Activated T-helper 17 cell treated with anti-CD3 and anti-CD28 coated beads, Interleukin-2, amount 50 U/mL, for 72 hours (primary cell): ENCODE results near the gene CEP112. TPM values are rescaled to one million over a fixed set of nuclear protein-coding genes. Genes with fewer than 3 reads are reported as not detected.
"Not testable (repeated sequence)": the region's sequence is repeated elsewhere in the genome, so short reads cannot be mapped to it uniquely, and the experiment has no call there.

Experiments used
- ATAC-seq: fragments of 150-1000 bp; cut with Tn5 transposase; replicated peaks from 2 replicates; pipeline ENCODE4 v1.10.0; 2021; ENCODE audit warnings: mild to moderate bottlenecking, moderate library complexity
- H3K27ac Mint-ChIP-seq: one replicate; pipeline ENCODE4 v1.8.0; 2022; ENCODE audit warnings: mixed read lengths
- H3K27me3 Mint-ChIP-seq: one replicate; pipeline ENCODE4 v1.8.0; 2022; ENCODE audit warnings: mixed read lengths
- H3K36me3 Mint-ChIP-seq: one replicate; pipeline ENCODE4 v1.8.0; 2022; ENCODE audit warnings: low read depth, mild to moderate bottlenecking, mixed read lengths
- H3K4me1 Mint-ChIP-seq: one replicate; pipeline ENCODE4 v1.8.0; 2022; ENCODE audit warnings: mixed read lengths
- H3K4me3 Mint-ChIP-seq: one replicate; pipeline ENCODE4 v1.8.0; 2022; ENCODE audit warnings: mild to moderate bottlenecking, mixed read lengths
- H3K9me3 Mint-ChIP-seq: one replicate; pipeline ENCODE4 v1.8.0; 2022; ENCODE audit warnings: mixed read lengths
- total RNA-seq, 2 donors: library from RNA; stranded (reverse); gene quantifications; one replicate each; pipeline ENCODE4 v1.2.3, GENCODE V29; 2022

Gene CEP112
- total RNA-seq, 2 donors from 2014 or later, result 3.4 to 8.1 TPM

GRCh38 chr17:66094727-66095126 lies 97.2 kb downstream of the CEP112 start:
- H3K9me3 Mint-ChIP-seq, result peaks cover 6% of the 10 kb centered on the region

GRCh38 chr17:66091445-66092080 lies 100.4 kb downstream of the CEP112 start:
- H3K4me1 Mint-ChIP-seq, result no peaks in the 10 kb centered on the region
- H3K27ac Mint-ChIP-seq, result no peak overlapping the region
- ATAC-seq, result no peak
- no peaks in the 10 kb centered on the region for H3K27me3 Mint-ChIP-seq
- no peak overlapping the region for H3K4me3 Mint-ChIP-seq
- H3K9me3 Mint-ChIP-seq, result peaks cover 11% of the 10 kb centered on the region
- peaks cover 9% of the 10 kb centered on the region for H3K36me3 Mint-ChIP-seq

More at GRCh38 chr17:66094727-66095126, 97.2 kb downstream of the CEP112 start:
- Mint-ChIP-seq H3K27me3 (no peaks in the 10 kb centered on the region), H3K36me3 (peaks cover under 1% of the 10 kb centered on the region), H3K27ac (no peak overlapping the region), H3K4me3 (no peak overlapping the region), H3K4me1 (no peaks in the 10 kb centered on the region)
- no peak for ATAC-seq

DNA sequence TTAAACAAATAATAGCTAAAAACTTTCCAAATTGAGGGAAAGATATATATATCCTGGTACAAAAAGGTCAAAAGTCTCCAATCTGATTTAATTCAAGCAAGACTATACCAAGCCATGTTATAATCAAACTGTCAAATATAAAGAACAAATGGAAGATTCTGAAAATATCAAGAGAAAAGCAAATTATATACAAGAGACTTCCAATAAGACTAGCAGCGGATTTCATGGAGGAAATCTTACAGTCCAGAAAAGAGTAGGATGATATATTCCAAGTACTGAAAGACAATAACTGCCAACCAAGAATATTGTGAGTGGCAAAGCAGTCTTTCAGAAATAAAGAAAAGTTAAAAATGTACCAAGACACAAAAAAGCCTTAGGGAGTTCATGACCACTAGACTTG lies 102.2 kb downstream of the CEP112 start:
- Mint-ChIP-seq H3K36me3 (peaks cover 9% of the 10 kb centered on the region), H3K27me3 (no peaks in the 10 kb centered on the region), H3K27ac (no peak overlapping the region), H3K4me1 (no peaks in the 10 kb centered on the region), H3K9me3 (peaks cover 11% of the 10 kb centered on the region), H3K4me3 (no peak overlapping the region)
- no peak for ATAC-seq

DNA sequence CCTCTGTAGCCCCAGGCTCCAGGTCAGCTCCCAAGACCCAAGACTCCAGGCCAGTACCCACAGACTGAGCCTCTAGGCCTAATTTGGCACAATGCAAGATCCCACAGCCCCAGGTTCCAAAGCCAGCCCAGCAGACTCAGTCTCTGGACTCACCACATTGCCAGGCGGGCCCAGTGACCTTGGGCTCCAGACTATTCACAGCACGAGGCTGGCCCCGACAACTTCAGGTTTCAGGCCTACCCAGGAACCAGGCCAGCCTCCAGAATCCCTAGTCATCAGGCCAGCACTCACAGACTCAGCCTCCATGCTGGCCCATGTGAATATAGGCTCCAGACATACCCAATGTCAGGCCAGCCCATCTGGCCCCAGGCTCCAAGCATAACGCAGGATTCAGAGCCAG lies 103.8 kb downstream of the CEP112 start:
- no peak for ATAC-seq
- no peak overlapping the region for H3K4me3 Mint-ChIP-seq
- peaks cover 9% of the 10 kb centered on the region for H3K36me3 Mint-ChIP-seq
- no peaks in the 10 kb centered on the region for H3K4me1 Mint-ChIP-seq
- H3K27ac Mint-ChIP-seq, result no peak overlapping the region
- no peaks in the 10 kb centered on the region for H3K27me3 Mint-ChIP-seq
- peaks cover 11% of the 10 kb centered on the region for H3K9me3 Mint-ChIP-seq

- Mint-ChIP-seq H3K27ac (no peak overlapping the region), H3K4me1 (no peaks in the 10 kb centered on the region), H3K9me3 (peaks cover 11% of the 10 kb centered on the region), H3K36me3 (peaks cover 9% of the 10 kb centered on the region), H3K27me3 (no peaks in the 10 kb centered on the region), H3K4me3 (no peak overlapping the region)
- no peak for ATAC-seq
These were observed 104.9 kb downstream of the CEP112 start for GRCh38 chr17:66087073-66087472.

GRCh38 chr17:66085221-66085620 lies 106.7 kb downstream of the CEP112 start:
- Mint-ChIP-seq H3K9me3 (peaks cover 7% of the 10 kb centered on the region), H3K36me3 (peaks cover 9% of the 10 kb centered on the region), H3K27me3 (no peaks in the 10 kb centered on the region), H3K4me3 (no peak overlapping the region), H3K27ac (no peak overlapping the region), H3K4me1 (no peaks in the 10 kb centered on the region)
- no peak for ATAC-seq

- peaks cover 12% of the 10 kb centered on the region for H3K4me1 Mint-ChIP-seq
- H3K9me3 Mint-ChIP-seq, H3K27me3 Mint-ChIP-seq, ATAC-seq, H3K4me3 Mint-ChIP-seq, H3K36me3 Mint-ChIP-seq, H3K27ac Mint-ChIP-seq: not testable (repeated sequence)
These were observed 111.3 kb downstream of the CEP112 start for GRCh38 chr17:66080670-66081069.

DNA sequence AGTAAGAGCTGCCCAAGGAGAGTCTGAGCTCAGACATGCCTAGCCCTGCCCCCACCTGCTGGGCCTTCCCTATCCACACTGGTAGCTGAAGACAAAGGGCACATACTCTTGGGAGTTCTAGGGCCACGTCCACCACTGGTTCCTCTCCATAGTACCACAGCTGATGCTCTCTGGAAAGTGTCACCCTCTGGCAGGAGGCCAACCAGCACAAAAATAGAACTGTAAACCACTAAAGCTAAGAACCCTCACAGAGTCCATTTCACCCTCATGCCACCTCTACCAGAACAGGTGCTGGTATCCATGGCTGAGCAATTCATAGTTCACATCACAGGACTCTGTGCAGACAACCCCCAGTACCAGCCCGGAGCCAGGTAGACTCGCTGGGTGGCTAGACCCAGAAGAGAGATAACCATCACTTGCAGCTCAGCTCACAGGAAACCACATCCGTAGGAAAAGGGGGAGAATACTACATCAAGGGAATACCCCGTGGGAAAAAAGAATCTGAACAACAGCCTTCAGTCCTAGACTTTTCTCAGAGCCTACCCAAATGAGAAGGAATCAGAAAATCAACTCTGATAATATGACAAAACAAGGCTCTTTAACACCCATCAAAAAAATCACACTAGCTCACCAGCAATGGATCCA lies 115.3 kb downstream of the CEP112 start:
- no peaks in the 10 kb centered on the region for H3K9me3 Mint-ChIP-seq
- peak overlapping the region; percentile 18 for H3K27ac Mint-ChIP-seq
- ATAC-seq, result no peak
- no peaks in the 10 kb centered on the region for H3K27me3 Mint-ChIP-seq
- H3K36me3 Mint-ChIP-seq, result no peaks in the 10 kb centered on the region
- no peak overlapping the region for H3K4me3 Mint-ChIP-seq
- peaks cover 12% of the 10 kb centered on the region for H3K4me1 Mint-ChIP-seq

DNA sequence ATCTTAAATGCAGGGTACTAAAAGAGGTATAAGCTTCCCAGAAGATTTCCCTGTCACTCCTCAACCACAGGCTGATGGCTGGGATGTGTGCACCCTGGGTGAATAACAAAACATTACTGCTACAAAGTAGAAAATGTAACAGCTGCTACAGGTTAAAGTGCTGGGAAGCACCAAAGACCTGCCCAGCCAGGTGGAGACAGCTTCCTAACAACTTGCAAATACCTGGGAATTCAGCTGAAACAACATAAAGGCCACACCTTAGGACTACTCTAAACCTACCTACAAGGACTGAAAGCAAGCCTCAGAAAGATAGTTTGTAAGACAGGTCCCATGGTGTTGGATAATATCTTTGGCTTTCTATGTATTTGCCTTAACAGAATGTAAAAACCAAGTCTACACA lies 118.5 kb downstream of the CEP112 start:
- no peak for ATAC-seq
- Mint-ChIP-seq H3K27me3 (no peaks in the 10 kb centered on the region), H3K4me3 (no peak overlapping the region), H3K27ac (no peak overlapping the region), H3K36me3 (no peaks in the 10 kb centered on the region), H3K4me1 (peaks cover 12% of the 10 kb centered on the region), H3K9me3 (no peaks in the 10 kb centered on the region)

DNA sequence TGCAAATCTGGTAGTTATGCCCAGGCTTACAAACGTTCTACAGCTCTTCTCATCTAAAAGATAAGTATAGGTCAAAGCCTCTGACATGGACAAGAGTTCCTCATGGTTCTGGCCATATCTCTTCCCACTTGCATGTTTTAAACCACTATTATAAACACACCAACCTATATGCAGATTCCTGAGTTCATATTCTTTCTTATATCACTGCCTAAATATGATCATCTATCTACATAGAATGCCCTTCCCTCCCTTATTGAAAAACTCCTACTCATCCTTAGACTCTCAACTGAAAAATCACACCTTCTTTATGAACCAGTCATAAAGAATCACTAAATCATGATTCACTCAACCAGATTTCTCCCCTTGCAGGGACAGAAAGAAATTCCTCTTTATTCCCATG lies 128.2 kb downstream of the CEP112 start:
- no peak overlapping the region for H3K4me3 Mint-ChIP-seq
- no peaks in the 10 kb centered on the region for H3K36me3 Mint-ChIP-seq
- no peaks in the 10 kb centered on the region for H3K4me1 Mint-ChIP-seq
- no peak overlapping the region for H3K27ac Mint-ChIP-seq
- ATAC-seq, result no peak
- no peaks in the 10 kb centered on the region for H3K9me3 Mint-ChIP-seq
- H3K27me3 Mint-ChIP-seq, result no peaks in the 10 kb centered on the region

GRCh38 chr17:66056148-66056547 lies 135.8 kb downstream of the CEP112 start:
- ATAC-seq, result no peak
- Mint-ChIP-seq H3K9me3 (no peaks in the 10 kb centered on the region), H3K4me3 (no peak overlapping the region), H3K27me3 (no peaks in the 10 kb centered on the region), H3K27ac (no peak overlapping the region), H3K36me3 (peaks cover 7% of the 10 kb centered on the region), H3K4me1 (no peaks in the 10 kb centered on the region)

DNA sequence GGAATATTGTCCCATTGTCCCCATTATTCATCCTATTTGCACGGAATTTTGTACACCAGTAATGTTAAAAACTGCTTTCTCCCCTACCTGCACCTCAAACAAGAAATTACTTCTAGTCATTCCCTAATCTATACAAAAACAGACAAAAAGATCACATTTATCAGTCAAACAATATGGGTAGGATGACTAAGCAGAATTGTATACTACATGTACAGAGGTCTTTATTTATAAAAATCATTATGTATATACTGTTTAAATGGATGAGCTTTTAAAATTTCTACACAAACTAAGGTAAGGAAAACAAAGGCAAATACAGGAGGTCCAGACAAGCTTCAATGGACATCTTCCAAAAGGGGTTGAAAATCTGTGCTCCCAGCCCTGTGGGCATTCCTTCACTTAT lies 137.7 kb downstream of the CEP112 start:
- Mint-ChIP-seq H3K27ac (no peak overlapping the region), H3K4me3 (no peak overlapping the region)
- ATAC-seq, result no peak

DNA sequence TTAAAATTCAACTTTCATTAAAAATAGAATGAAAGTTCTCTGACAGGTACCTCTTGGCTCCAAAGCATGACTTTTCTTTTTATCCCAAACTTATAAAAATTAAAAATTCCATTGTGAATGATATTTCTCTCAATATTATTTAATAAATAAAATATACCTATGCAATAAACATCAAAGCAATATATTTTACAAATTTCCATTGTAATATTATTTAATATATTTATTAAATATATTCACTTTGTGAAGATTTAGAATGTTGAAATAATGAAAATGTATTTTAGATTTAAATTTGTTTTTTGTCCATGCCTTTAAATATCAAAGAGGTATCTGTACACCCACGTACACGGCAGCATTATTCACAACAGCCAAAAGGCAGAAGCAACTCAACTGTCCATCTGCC lies 147.8 kb downstream of the CEP112 start:
- no peaks in the 10 kb centered on the region for H3K36me3 Mint-ChIP-seq
- no peak overlapping the region for H3K4me3 Mint-ChIP-seq
- no peaks in the 10 kb centered on the region for H3K4me1 Mint-ChIP-seq
- H3K27ac Mint-ChIP-seq, result no peak overlapping the region
- H3K27me3 Mint-ChIP-seq, result no peaks in the 10 kb centered on the region
- H3K9me3 Mint-ChIP-seq, result no peaks in the 10 kb centered on the region
- ATAC-seq, result no peak

More for the DNA sequence above, 137.7 kb downstream of the CEP112 start:
- Mint-ChIP-seq H3K4me1 (no peaks in the 10 kb centered on the region), H3K27me3 (no peaks in the 10 kb centered on the region), H3K9me3 (peaks cover 13% of the 10 kb centered on the region), H3K36me3 (peaks cover 13% of the 10 kb centered on the region)

- no peak for ATAC-seq
- H3K36me3 Mint-ChIP-seq, result no peaks in the 10 kb centered on the region
- no peaks in the 10 kb centered on the region for H3K27me3 Mint-ChIP-seq
- H3K4me3 Mint-ChIP-seq, result no peak overlapping the region
- no peaks in the 10 kb centered on the region for H3K9me3 Mint-ChIP-seq
- H3K27ac Mint-ChIP-seq, result no peak overlapping the region
- no peaks in the 10 kb centered on the region for H3K4me1 Mint-ChIP-seq
These were observed 148.5 kb downstream of the CEP112 start for GRCh38 chr17:66043419-66043818.

DNA sequence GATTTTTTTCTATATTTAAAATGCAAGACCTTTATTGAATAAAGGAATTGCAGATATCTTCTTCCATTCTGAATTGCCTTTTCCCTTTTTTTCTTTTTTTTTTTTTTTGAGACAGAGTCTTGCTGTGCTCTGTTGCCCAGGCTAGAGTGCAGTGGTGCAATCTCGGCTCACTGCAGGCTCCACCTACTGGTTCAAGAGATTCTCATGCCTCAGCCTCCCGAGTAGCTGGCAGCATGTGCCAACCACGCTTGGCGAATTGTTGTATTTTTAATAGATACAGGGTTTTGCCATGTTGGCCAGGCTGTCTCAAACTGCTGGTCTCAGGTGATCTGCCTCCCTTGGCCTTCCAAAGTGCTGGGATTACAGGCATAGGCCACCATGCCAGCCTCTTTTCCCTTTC lies 151.5 kb downstream of the CEP112 start:
- Mint-ChIP-seq H3K4me3 (no peak overlapping the region), H3K9me3 (peaks cover 4% of the 10 kb centered on the region), H3K27ac (no peak overlapping the region), H3K4me1 (no peaks in the 10 kb centered on the region), H3K27me3 (no peaks in the 10 kb centered on the region), H3K36me3 (no peaks in the 10 kb centered on the region)
- ATAC-seq, result no peak
